Measurements from ENCODE around the gene NUTM2B. TPM values are rescaled to one million over a fixed set of nuclear protein-coding genes. Genes with fewer than 3 reads are reported as not detected.
"Not testable (repeated sequence)": the region's sequence is repeated elsewhere in the genome, so short reads cannot be mapped to it uniquely, and the experiment has no call there.

The NUTM2B gene, protein sequence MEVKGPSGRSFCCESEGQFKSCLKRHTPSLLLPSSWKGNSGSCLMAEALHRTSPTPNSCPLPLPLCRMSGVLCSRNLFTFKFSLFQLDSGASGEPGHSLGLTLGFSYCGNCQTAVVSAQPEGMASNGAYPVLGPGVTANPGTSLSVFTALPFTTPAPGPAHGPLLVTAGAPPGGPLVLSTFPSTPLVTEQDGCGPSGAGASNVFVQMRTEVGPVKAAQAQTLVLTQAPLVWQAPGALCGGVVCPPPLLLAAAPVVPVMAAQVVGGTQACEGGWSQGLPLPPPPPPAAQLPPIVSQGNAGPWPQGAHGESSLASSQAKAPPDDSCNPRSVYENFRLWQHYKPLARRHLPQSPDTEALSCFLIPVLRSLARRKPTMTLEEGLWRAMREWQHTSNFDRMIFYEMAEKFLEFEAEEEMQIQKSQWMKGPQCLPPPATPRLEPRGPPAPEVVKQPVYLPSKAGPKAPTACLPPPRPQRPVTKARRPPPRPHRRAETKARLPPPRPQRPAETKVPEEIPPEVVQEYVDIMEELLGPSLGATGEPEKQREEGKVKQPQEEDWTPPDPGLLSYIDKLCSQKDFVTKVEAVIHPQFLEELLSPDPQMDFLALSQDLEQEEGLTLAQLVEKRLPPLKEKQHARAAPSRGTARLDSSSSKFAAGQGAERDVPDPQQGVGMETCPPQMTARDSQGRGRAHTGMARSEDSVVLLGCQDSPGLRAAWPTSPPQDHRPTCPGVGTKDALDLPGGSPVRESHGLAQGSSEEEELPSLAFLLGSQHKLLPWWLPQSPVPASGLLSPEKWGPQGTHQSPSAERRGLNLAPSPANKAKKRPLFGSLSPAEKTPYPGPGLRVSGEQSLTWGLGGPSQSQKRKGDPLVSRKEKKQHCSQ
- total RNA-seq (1 to 10 TPM; 1.4 to 2.5 (median 1.6) TPM), total RNA-seq (0 to 0.45 (median 0.14) reads per million in 29 experiments)
- total RNA-seq (2013), result 0.74 TPM

DNA sequence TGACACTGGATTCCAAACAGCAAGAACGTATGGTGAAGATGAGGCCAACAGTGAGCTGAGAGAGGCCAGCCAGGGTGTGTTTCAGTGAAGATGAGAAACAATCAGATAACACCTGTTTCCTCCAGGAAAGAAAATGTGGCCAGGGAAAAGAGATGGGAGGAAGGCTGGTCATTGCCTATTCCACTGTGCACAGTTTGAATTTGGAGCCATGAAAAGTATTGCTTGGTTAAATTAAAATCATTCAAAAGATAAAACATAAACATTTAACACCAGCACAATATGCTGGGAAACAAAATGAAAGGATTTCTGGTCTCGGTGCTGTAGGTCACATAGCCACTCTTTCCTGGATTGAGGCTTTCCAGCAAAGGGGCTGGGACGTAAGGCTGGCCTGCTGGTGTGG lies at the start of gene NUTM2B:
Gene NUTM2B (plus strand): TSS at position 301 of the 400 bp plus-strand sequence. CDS start 383 bp downstream, outside the sequence.
- not testable (repeated sequence) for ATAC-seq (replicated peaks in 1 of 4); H3K9me3 Mint-ChIP-seq; H3K27ac Mint-ChIP-seq

DNA sequence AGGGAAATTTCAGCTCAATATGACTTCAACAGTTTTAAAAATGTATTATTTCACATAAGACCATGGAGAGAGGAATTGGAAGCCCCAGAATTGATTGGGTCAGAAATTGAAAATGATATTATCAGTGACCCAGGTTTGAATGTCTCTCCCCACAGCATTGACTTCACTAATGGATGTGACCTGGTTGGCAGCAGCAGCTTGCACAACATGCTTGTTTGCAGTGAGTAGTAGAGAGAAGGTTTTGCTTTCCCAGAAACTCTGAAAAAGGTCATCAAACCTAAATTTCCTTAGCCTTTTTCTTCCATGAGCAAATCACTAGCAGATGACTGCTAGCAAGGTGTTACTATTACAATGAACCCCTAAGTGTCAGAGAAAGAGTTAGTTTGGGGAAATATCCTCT lies 39.7 kb upstream of the NUTM2B start:
- DNase-seq; H3K27me3 ChIP-seq (replicated peaks in 1 of 2; ENCODE audit: control insufficient read depth in 2 of 2, extremely low read depth in 1 of 2, insufficient read depth in 2 of 2, low read length in 1 of 2); POLR2A ChIA-PET; H3K27ac Mint-ChIP-seq; H3K4me1 ChIP-seq (ENCODE audit: control insufficient read depth in 1 of 2, extremely low read depth in 1 of 2, insufficient read depth in 2 of 2, low read length in 2 of 2); H3K4me3 Mint-ChIP-seq; H3K27me3 Mint-ChIP-seq; ATAC-seq (replicated peaks in 1 of 4); CTCF ChIA-PET; H3K36me3 Mint-ChIP-seq; H3K9me3 ChIP-seq; H3K4me1 Mint-ChIP-seq; H3K4me3 ChIP-seq (ENCODE audit: control insufficient read depth in 1 of 2, extremely low read depth in 1 of 2, low read length in 1 of 2); H3K36me3 ChIP-seq (ENCODE audit: control insufficient read depth in 2 of 2, extremely low read depth in 1 of 2, insufficient read depth in 1 of 2, low read length in 1 of 2); H3K9me3 Mint-ChIP-seq; H3K27ac ChIP-seq (ENCODE audit: low read length): not testable (repeated sequence)

More for the DNA sequence above, at the start of gene NUTM2B:
- H3K36me3 ChIP-seq (ENCODE audit: control insufficient read depth in 2 of 2, extremely low read depth in 1 of 2, insufficient read depth in 1 of 2, low read length in 1 of 2); H3K9me3 ChIP-seq; DNase-seq; H3K27me3 ChIP-seq (replicated peaks in 1 of 2; ENCODE audit: control insufficient read depth in 2 of 2, extremely low read depth in 1 of 2, insufficient read depth in 2 of 2, low read length in 1 of 2); POLR2A ChIA-PET; H3K4me3 ChIP-seq (ENCODE audit: control insufficient read depth in 1 of 2, extremely low read depth in 1 of 2, low read length in 1 of 2); H3K27ac ChIP-seq (ENCODE audit: low read length); CTCF ChIA-PET; H3K36me3 Mint-ChIP-seq; H3K27me3 Mint-ChIP-seq; H3K4me1 ChIP-seq (ENCODE audit: control insufficient read depth in 1 of 2, extremely low read depth in 1 of 2, insufficient read depth in 2 of 2, low read length in 2 of 2); H3K4me3 Mint-ChIP-seq; H3K4me1 Mint-ChIP-seq: not testable (repeated sequence)
- WGBS (ENCODE audit: insufficient coverage), result no CpG with 5 or more reads among the region's 3 CpGs

DNA sequence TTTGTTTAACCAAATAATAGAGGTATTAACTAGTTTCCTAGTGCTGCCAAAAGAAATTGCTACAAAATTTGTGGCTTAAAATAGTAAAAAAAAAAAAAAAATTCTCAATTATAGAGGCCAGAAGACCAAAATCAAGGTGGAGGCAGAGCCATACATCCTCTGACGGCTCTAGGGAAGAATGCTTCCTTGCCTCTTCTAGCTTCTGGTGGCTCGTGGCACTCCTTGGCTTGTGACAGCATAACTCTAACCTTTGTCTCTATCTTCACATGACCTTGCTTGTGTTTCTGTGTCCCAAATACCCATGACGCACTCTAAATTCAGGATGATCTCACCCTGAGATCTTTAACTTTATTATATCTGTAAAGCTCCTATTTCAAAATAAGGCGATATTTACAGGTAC lies 38.3 kb upstream of the NUTM2B start:
- H3K27ac Mint-ChIP-seq, CTCF ChIA-PET, DNase-seq: not testable (repeated sequence)

DNA sequence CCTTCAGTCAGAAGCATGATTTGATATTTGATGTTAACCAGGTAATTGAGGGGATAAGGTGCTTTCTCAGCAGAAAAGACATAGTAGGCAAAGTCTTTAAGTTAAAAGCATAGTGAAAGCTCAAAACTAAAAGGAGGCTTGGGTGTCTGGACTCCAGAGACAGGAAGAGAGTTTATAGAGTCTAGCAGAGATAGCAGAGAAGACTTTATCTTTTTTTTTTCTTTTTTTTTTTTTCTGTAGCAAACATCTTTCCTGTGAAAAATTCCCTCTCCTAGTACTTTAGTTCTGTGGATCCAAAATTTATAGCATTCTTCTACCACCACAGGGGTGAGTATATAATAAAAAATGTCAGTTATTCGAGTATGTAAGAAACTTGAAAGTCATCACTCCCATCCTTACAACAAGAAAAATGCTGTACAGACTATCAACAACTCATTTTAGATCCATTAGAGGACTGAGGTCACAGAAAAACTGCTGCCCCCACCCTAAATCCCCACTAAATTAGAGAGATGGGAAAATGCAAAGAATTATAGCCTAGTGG lies 33.7 kb upstream of the NUTM2B start:
- H3K4me3 Mint-ChIP-seq; H3K9me3 ChIP-seq; H3K36me3 ChIP-seq (ENCODE audit: control insufficient read depth in 2 of 2, extremely low read depth in 1 of 2, insufficient read depth in 1 of 2, low read length in 1 of 2); H3K4me1 Mint-ChIP-seq; H3K36me3 Mint-ChIP-seq; POLR2A ChIA-PET; DNase-seq; H3K4me3 ChIP-seq (ENCODE audit: control insufficient read depth in 1 of 2, extremely low read depth in 1 of 2, low read length in 1 of 2); H3K27me3 ChIP-seq (replicated peaks in 1 of 2; ENCODE audit: control insufficient read depth in 2 of 2, extremely low read depth in 1 of 2, insufficient read depth in 2 of 2, low read length in 1 of 2); H3K27ac Mint-ChIP-seq; H3K27ac ChIP-seq (ENCODE audit: low read length); ATAC-seq (replicated peaks in 1 of 4); H3K27me3 Mint-ChIP-seq; CTCF ChIA-PET; H3K9me3 Mint-ChIP-seq; H3K4me1 ChIP-seq (ENCODE audit: control insufficient read depth in 1 of 2, extremely low read depth in 1 of 2, insufficient read depth in 2 of 2, low read length in 2 of 2): not testable (repeated sequence)
- WGBS (ENCODE audit: insufficient coverage), result no CpG with 5 or more reads among the region's 1 CpG

More for the DNA sequence above, 38.3 kb upstream of the NUTM2B start:
- H3K9me3 ChIP-seq; H3K4me1 ChIP-seq (ENCODE audit: control insufficient read depth in 1 of 2, extremely low read depth in 1 of 2, insufficient read depth in 2 of 2, low read length in 2 of 2); H3K4me1 Mint-ChIP-seq; H3K36me3 Mint-ChIP-seq; H3K4me3 ChIP-seq (ENCODE audit: control insufficient read depth in 1 of 2, extremely low read depth in 1 of 2, low read length in 1 of 2); H3K4me3 Mint-ChIP-seq; H3K27me3 Mint-ChIP-seq; H3K27ac ChIP-seq (ENCODE audit: low read length); ATAC-seq (replicated peaks in 1 of 4); H3K36me3 ChIP-seq (ENCODE audit: control insufficient read depth in 2 of 2, extremely low read depth in 1 of 2, insufficient read depth in 1 of 2, low read length in 1 of 2); H3K9me3 Mint-ChIP-seq; POLR2A ChIA-PET; H3K27me3 ChIP-seq (replicated peaks in 1 of 2; ENCODE audit: control insufficient read depth in 2 of 2, extremely low read depth in 1 of 2, insufficient read depth in 2 of 2, low read length in 1 of 2): not testable (repeated sequence)
- 80% methylated on average over 2 of the region's 4 CpGs for WGBS (ENCODE audit: insufficient coverage)

DNA sequence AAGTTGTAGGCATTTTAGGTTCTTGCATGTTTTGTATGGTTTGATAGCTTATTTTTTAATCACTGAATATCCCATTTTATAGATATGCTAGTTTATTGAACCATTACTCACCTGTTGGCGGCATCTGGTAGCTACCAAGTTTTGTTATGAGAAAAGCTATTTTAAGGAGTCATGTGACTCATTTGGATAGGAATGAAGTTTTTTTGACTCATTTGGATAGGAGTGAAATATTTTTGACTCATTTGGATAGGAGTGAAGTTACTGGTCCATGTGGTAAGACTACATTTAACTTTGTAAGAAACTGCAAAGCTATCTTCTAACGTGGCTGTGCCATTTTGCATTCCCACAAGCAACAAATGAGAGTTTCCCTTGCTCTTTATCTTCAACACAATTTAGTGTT lies 28.1 kb upstream of the NUTM2B start:
- CTCF ChIA-PET; H3K36me3 Mint-ChIP-seq; ATAC-seq (replicated peaks in 1 of 4); H3K27ac Mint-ChIP-seq; H3K27me3 Mint-ChIP-seq; POLR2A ChIA-PET; H3K9me3 ChIP-seq; H3K4me3 ChIP-seq (ENCODE audit: control insufficient read depth in 1 of 2, extremely low read depth in 1 of 2, low read length in 1 of 2); H3K36me3 ChIP-seq (ENCODE audit: control insufficient read depth in 2 of 2, extremely low read depth in 1 of 2, insufficient read depth in 1 of 2, low read length in 1 of 2); H3K4me1 Mint-ChIP-seq; H3K4me3 Mint-ChIP-seq; H3K27ac ChIP-seq (ENCODE audit: low read length); H3K27me3 ChIP-seq (replicated peaks in 1 of 2; ENCODE audit: control insufficient read depth in 2 of 2, extremely low read depth in 1 of 2, insufficient read depth in 2 of 2, low read length in 1 of 2); H3K4me1 ChIP-seq (ENCODE audit: control insufficient read depth in 1 of 2, extremely low read depth in 1 of 2, insufficient read depth in 2 of 2, low read length in 2 of 2); DNase-seq; H3K9me3 Mint-ChIP-seq: not testable (repeated sequence)
- WGBS (ENCODE audit: insufficient coverage), result no CpG with 5 or more reads among the region's 2 CpGs

DNA sequence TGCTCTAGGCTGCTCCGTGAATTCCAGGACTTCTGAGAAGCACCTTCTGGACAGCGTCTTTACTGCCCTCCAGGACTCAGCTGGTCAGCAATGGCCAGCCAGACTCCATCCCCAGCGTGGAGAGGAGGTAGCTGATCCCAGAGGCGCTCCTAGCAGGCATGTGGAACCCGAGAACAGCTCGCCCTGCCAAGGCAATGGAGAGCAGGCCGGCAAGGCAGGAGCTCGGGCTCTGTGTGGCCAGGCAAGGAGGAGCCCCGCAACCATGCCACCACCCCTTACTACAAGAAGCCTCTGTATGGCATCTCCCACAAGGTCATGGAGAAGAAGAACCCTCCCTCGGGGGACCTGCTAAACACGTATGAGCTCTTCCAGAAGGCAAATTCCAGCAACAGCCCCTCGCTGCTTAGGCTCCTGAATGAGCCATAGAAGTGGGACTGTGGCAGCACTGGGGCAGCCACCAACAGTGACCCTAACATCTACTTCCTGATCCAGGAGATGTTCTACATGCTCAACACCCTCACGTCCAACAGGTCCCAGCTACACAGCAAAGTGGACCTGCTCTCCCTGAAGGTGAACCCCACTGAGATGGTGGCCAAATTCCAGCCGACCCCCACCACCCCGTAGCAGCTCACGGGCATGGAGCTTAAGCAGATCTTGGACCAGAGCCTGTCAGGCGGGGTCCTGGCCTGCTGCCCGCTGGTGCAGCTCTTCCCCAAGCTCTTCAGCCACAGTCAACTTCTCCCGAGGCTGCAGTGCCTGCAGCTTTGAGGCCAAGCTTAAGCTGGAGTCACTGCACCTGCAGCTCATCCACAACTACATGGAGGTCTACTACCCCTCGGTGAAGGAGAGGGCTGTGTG lies 19.8 kb upstream of the NUTM2B start:
- ATAC-seq (replicated peaks in 1 of 4); H3K27ac Mint-ChIP-seq; POLR2A ChIA-PET; H3K27me3 ChIP-seq (replicated peaks in 1 of 2; ENCODE audit: control insufficient read depth in 2 of 2, extremely low read depth in 1 of 2, insufficient read depth in 2 of 2, low read length in 1 of 2); H3K27me3 Mint-ChIP-seq; DNase-seq; H3K4me3 ChIP-seq (ENCODE audit: control insufficient read depth in 1 of 2, extremely low read depth in 1 of 2, low read length in 1 of 2); H3K4me1 Mint-ChIP-seq; H3K9me3 Mint-ChIP-seq; CTCF ChIA-PET; H3K9me3 ChIP-seq; H3K4me3 Mint-ChIP-seq; H3K27ac ChIP-seq (ENCODE audit: low read length); H3K4me1 ChIP-seq (ENCODE audit: control insufficient read depth in 1 of 2, extremely low read depth in 1 of 2, insufficient read depth in 2 of 2, low read length in 2 of 2): not testable (repeated sequence)
- 95% methylated on average over 7 of the region's 20 CpGs for WGBS (ENCODE audit: insufficient coverage)
- H3K36me3 ChIP-seq (ENCODE audit: control insufficient read depth in 2 of 2, extremely low read depth in 1 of 2, insufficient read depth in 1 of 2, low read length in 1 of 2), result peaks cover 0 to 14% of the 10 kb centered on the region in 2 donors
- H3K36me3 Mint-ChIP-seq, result peaks cover 23% of the 10 kb centered on the region

Measured in T-cell (primary cell).